ENCODE measurements around the gene LHX4. TPM values are rescaled to one million over a fixed set of nuclear protein-coding genes. Genes with fewer than 3 reads are reported as not detected.

Gene LHX4
- total RNA-seq, 1 donor from 2014 or later, result not detected

GRCh38 chr1:180257486-180257885, 27.4 kb downstream of the LHX4 start:
- H3K4me3 ChIP-seq, result no peak overlapping the region
- no peaks in the 10 kb centered on the region for H3K9me3 ChIP-seq (replicated peaks)
- peaks cover 96% of the 10 kb centered on the region for H3K27me3 ChIP-seq (ENCODE audit: low read depth)
- no peaks in the 10 kb centered on the region for H3K4me1 ChIP-seq
- intact Hi-C loops (cut with micrococcal nuclease), result loop anchor here (10.0 kb wide), 1 partner anchor 217 kb away; no protein-coding TSS in a partner anchor
- H3K27ac ChIP-seq (replicated peaks), result no peak overlapping the region
- no peak for DNase-seq
- no peaks in the 10 kb centered on the region for H3K36me3 ChIP-seq
- no peak for TF ChIP-seq CTCF (IDR thresholded peaks at IDR 0.05; ENCODE audit: borderline replicate concordance)

GRCh38 chr1:180258290-180258689, 28.2 kb downstream of the LHX4 start:
- no peak for TF ChIP-seq CTCF (IDR thresholded peaks at IDR 0.05; ENCODE audit: borderline replicate concordance)
- DNase-seq, result no peak
- H3K9me3 ChIP-seq (replicated peaks), result no peaks in the 10 kb centered on the region
- no peaks in the 10 kb centered on the region for H3K36me3 ChIP-seq
- no peak overlapping the region for H3K4me3 ChIP-seq
- H3K27me3 ChIP-seq (ENCODE audit: low read depth), result peaks cover 96% of the 10 kb centered on the region
- intact Hi-C loops (cut with micrococcal nuclease), result loop anchor here (10.0 kb wide), 1 partner anchor 217 kb away; no protein-coding TSS in a partner anchor
- no peaks in the 10 kb centered on the region for H3K4me1 ChIP-seq
- no peak overlapping the region for H3K27ac ChIP-seq (replicated peaks)

- Histone ChIP-seq H3K36me3 (no peaks in the 10 kb centered on the region), H3K27me3 (ENCODE audit: low read depth) (peaks cover 96% of the 10 kb centered on the region), H3K4me1 (no peaks in the 10 kb centered on the region), H3K9me3 (replicated peaks) (no peaks in the 10 kb centered on the region), H3K4me3 (no peak overlapping the region), H3K27ac (replicated peaks) (no peak overlapping the region)
- TF ChIP-seq CTCF (IDR thresholded peaks at IDR 0.05; ENCODE audit: borderline replicate concordance), result no peak
- no peak for DNase-seq
- intact Hi-C loops (cut with micrococcal nuclease), result loop anchor here (10.0 kb wide), 1 partner anchor 216 kb away; no protein-coding TSS in a partner anchor
Measured at GRCh38 chr1:180258935-180259334, 28.9 kb downstream of the LHX4 start.

GRCh38 chr1:180259431-180260338, 29.6 kb downstream of the LHX4 start:
- intact Hi-C loops (cut with micrococcal nuclease), result loop anchor here (10.0 kb wide), 1 partner anchor 215 kb away; no protein-coding TSS in a partner anchor
- Histone ChIP-seq H3K9me3 (replicated peaks) (no peaks in the 10 kb centered on the region), H3K4me3 (no peak overlapping the region), H3K27me3 (ENCODE audit: low read depth) (peaks cover 96% of the 10 kb centered on the region), H3K36me3 (no peaks in the 10 kb centered on the region), H3K27ac (replicated peaks) (no peak overlapping the region), H3K4me1 (no peaks in the 10 kb centered on the region)
- no peak for DNase-seq
- TF ChIP-seq CTCF (IDR thresholded peaks at IDR 0.05; ENCODE audit: borderline replicate concordance), result no peak

- Histone ChIP-seq H3K9me3 (replicated peaks) (no peaks in the 10 kb centered on the region), H3K36me3 (no peaks in the 10 kb centered on the region), H3K4me3 (no peak overlapping the region), H3K4me1 (no peaks in the 10 kb centered on the region), H3K27ac (replicated peaks) (no peak overlapping the region), H3K27me3 (ENCODE audit: low read depth) (peaks cover 89% of the 10 kb centered on the region)
- intact Hi-C loops (cut with micrococcal nuclease), result no loop called here
- no peak for TF ChIP-seq CTCF (IDR thresholded peaks at IDR 0.05; ENCODE audit: borderline replicate concordance)
- no peak for DNase-seq
Measured at GRCh38 chr1:180260541-180260940, 30.5 kb downstream of the LHX4 start.
